Measurements from ENCODE around the gene LRP6.

GRCh38 chr12:12171991-12172511, 94.8 kb downstream of the LRP6 start:
- TF ChIP-seq CTCF (IDR thresholded peaks at IDR 0.05) = no peak
- no peak for TF ChIP-seq POLR2A (IDR thresholded peaks at IDR 0.05)
- TF ChIP-seq EP300 (IDR thresholded peaks at IDR 0.05) = no peak

Data from ovary (tissue), 3 donors.